ENCODE data around the gene MYO5A. TPM values are rescaled to one million over a fixed set of nuclear protein-coding genes. Genes with fewer than 3 reads are reported as not detected.
A peak's percentile ranks its signal among the peaks of the same experiment; 100 is the strongest.

Gene MYO5A
- total and polyA plus RNA-seq, 10 of the 15 experiments (the other 5 are each of a cell fraction or from before 2014, with no cell fraction given): 4.2 to 42.9 (median 31.1) TPM

DNA sequence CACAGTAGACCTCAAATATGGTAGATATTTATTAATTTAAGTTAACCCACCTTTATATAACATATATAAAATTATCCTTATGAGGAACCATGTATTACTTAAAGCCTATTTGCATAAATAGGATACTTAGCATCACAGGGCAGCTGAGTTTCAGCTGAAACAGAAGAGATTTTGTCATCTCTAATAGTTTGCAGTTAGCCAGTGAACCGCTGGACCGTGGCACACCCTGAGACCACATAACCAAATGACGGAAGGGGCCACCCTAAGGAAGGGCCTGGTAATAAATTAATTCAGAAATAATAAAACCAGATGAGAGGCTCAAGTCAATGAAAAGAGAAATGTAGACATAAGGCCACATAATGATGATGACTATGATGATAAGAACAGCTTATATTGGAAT lies 107.7 kb downstream of the MYO5A start:
- TF ChIP-seq, protein P1, sequence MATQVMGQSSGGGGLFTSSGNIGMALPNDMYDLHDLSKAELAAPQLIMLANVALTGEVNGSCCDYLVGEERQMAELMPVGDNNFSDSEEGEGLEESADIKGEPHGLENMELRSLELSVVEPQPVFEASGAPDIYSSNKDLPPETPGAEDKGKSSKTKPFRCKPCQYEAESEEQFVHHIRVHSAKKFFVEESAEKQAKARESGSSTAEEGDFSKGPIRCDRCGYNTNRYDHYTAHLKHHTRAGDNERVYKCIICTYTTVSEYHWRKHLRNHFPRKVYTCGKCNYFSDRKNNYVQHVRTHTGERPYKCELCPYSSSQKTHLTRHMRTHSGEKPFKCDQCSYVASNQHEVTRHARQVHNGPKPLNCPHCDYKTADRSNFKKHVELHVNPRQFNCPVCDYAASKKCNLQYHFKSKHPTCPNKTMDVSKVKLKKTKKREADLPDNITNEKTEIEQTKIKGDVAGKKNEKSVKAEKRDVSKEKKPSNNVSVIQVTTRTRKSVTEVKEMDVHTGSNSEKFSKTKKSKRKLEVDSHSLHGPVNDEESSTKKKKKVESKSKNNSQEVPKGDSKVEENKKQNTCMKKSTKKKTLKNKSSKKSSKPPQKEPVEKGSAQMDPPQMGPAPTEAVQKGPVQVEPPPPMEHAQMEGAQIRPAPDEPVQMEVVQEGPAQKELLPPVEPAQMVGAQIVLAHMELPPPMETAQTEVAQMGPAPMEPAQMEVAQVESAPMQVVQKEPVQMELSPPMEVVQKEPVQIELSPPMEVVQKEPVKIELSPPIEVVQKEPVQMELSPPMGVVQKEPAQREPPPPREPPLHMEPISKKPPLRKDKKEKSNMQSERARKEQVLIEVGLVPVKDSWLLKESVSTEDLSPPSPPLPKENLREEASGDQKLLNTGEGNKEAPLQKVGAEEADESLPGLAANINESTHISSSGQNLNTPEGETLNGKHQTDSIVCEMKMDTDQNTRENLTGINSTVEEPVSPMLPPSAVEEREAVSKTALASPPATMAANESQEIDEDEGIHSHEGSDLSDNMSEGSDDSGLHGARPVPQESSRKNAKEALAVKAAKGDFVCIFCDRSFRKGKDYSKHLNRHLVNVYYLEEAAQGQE (IDR thresholded peaks at IDR 0.05; ENCODE audit: low read depth, low read length): peak; percentile 37; the same call in 1 of the 2 replicates
- TF ChIP-seq, protein P2, sequence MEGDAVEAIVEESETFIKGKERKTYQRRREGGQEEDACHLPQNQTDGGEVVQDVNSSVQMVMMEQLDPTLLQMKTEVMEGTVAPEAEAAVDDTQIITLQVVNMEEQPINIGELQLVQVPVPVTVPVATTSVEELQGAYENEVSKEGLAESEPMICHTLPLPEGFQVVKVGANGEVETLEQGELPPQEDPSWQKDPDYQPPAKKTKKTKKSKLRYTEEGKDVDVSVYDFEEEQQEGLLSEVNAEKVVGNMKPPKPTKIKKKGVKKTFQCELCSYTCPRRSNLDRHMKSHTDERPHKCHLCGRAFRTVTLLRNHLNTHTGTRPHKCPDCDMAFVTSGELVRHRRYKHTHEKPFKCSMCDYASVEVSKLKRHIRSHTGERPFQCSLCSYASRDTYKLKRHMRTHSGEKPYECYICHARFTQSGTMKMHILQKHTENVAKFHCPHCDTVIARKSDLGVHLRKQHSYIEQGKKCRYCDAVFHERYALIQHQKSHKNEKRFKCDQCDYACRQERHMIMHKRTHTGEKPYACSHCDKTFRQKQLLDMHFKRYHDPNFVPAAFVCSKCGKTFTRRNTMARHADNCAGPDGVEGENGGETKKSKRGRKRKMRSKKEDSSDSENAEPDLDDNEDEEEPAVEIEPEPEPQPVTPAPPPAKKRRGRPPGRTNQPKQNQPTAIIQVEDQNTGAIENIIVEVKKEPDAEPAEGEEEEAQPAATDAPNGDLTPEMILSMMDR (IDR thresholded peaks at IDR 0.05 in 2 of 3, conservative IDR thresholded peaks at IDR 0.05 in 1 of 3; ENCODE audit: control insufficient read depth in 2 of 3, extremely low read depth in 1 of 3, insufficient read depth in 1 of 3, low read depth in 3 of 3, low read length in 3 of 3): no peak
- peak; percentile 75 for TF ChIP-seq PAX5 (IDR thresholded peaks at IDR 0.05; ENCODE audit: borderline replicate concordance, low read depth, low read length)
- TF ChIP-seq SMAD5 (IDR thresholded peaks at IDR 0.05; ENCODE audit: low read depth): no peak
- peak; percentile 57 for TF ChIP-seq RUNX3 (IDR thresholded peaks at IDR 0.05; ENCODE audit: low read length)
- 30% methylated on average over 3 of the region's 3 CpGs for WGBS (ENCODE audit: insufficient coverage, insufficient replicate concordance, low lambda C conversion rate, missing lambda C conversion rate)
- H2AFZ ChIP-seq (ENCODE audit: control insufficient read depth, low read depth, low read length): no peak overlapping the region
- CTCF ChIA-PET: interaction anchor here (0.6 to 1.3 kb wide), 6 partner anchors 8 to 213 kb away, joined by 3 to 5 read pairs (median 3); no protein-coding TSS in a partner anchor
- H3K4me3 ChIP-seq: no peak overlapping the region
- intact Hi-C loops (cut with micrococcal nuclease; ENCODE audit: unreplicated experiment): no loop called here
- SMC1A ChIA-PET (ENCODE audit: uncharacterized antibody, unreplicated experiment): interaction anchor here (0.9 to 1.9 kb wide), 8 partner anchors 8 to 314 kb away, joined by 3 to 8 read pairs (median 5); no protein-coding TSS in a partner anchor
- DNase-seq (ENCODE audit: low read depth, low spot score) (no peak), ATAC-seq (peak; percentile 93), FAIRE-seq (no peak)
- no peaks in the 10 kb centered on the region; a peak in 1 of 4 replicates for H3K36me3 ChIP-seq (ENCODE audit: control insufficient read depth in 2 of 2, insufficient read depth in 2 of 2, low read length in 1 of 2)
- BruUV-seq (replicated peaks): no TSS peak
- H3K4me1 ChIP-seq (ENCODE audit: control insufficient read depth, insufficient read depth, low read length): no peaks in the 10 kb centered on the region
- H3K79me2 ChIP-seq (ENCODE audit: control insufficient read depth, insufficient read depth, low read length): no peaks in the 10 kb centered on the region
- POLR2A ChIA-PET: no interaction called here
- H4K20me1 ChIP-seq (ENCODE audit: control insufficient read depth, insufficient read depth): no peaks in the 10 kb centered on the region
- H3K4me2 ChIP-seq (ENCODE audit: control insufficient read depth, insufficient read depth): no peak overlapping the region
- H3K27me3 ChIP-seq (replicated peaks in 1 of 2; ENCODE audit: control insufficient read depth in 2 of 2, insufficient read depth in 2 of 2, low read length in 1 of 2): no peaks in the 10 kb centered on the region
- no peak overlapping the region for H3K9ac ChIP-seq (ENCODE audit: control insufficient read depth, insufficient read depth, low read length)
- no peak overlapping the region for H3K27ac ChIP-seq (ENCODE audit: control insufficient read depth, insufficient read depth)
- H3K9me3 ChIP-seq (replicated peaks; ENCODE audit: control insufficient read depth, insufficient read depth, low read length): no peaks in the 10 kb centered on the region
- RAD21 ChIA-PET (ENCODE audit: unreplicated experiment): no interaction called here
- in situ Hi-C loops (cut with MboI): no loop called here
